Mammary epithelial cell (primary cell): ENCODE measurements around the gene BANP.

Source experiments
- EZH2 ChIP-seq: IDR thresholded peaks from 2 replicates; pipeline ENCODE4 v1.6.1; 2012; ENCODE audit warnings: low read length, inconsistent platforms, borderline replicate concordance
- TF ChIP-seq, protein P1 (sequence below), 2 donors: IDR thresholded peaks in 1 of 2; conservative IDR thresholded peaks in 1 of 2; 2 replicates each; pipeline ENCODE4 v1.5.1; 2011 to 2012; ENCODE audit warnings: inconsistent platforms in 2 of 2, low read length in 2 of 2, mild to moderate bottlenecking in 2 of 2, control low read depth in 1 of 2, low read depth in 1 of 2; ENCODE audit not compliant: insufficient read depth in 1 of 2; ENCODE audit errors: extremely low read depth in 1 of 2

DNA sequence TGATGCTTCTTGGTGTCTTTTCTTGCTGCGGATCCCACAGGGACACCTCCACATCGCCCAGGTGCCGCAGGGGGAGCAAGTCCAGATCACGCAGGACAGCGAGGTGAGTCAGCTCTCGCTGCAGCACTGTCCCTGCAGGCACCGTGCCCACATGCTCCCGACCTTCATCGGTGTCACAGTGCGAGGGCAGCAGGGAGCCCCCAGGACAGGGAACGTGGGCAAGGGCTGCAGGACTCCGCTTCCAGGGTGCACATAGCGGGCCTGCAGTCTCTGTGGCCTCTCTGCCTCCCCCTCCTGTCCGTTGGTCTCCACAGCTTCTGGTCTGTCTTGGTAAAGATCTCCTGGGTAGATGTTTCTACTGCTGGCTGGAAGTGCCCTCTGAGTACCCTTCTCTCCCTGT lies 84.1 kb downstream of the BANP start:
- TF ChIP-seq, protein P1, sequence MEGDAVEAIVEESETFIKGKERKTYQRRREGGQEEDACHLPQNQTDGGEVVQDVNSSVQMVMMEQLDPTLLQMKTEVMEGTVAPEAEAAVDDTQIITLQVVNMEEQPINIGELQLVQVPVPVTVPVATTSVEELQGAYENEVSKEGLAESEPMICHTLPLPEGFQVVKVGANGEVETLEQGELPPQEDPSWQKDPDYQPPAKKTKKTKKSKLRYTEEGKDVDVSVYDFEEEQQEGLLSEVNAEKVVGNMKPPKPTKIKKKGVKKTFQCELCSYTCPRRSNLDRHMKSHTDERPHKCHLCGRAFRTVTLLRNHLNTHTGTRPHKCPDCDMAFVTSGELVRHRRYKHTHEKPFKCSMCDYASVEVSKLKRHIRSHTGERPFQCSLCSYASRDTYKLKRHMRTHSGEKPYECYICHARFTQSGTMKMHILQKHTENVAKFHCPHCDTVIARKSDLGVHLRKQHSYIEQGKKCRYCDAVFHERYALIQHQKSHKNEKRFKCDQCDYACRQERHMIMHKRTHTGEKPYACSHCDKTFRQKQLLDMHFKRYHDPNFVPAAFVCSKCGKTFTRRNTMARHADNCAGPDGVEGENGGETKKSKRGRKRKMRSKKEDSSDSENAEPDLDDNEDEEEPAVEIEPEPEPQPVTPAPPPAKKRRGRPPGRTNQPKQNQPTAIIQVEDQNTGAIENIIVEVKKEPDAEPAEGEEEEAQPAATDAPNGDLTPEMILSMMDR (conservative IDR thresholded peaks at IDR 0.05 in 1 of 2, IDR thresholded peaks at IDR 0.05 in 1 of 2; ENCODE audit: extremely low read depth in 1 of 2, insufficient read depth in 1 of 2, low read depth in 1 of 2, low read length in 2 of 2) = no peak
- TF ChIP-seq EZH2 = no peak
